Fibroblast of the aortic adventitia (primary cell): Measurements from ENCODE around the gene TBC1D22A. TPM values are rescaled to one million over a fixed set of nuclear protein-coding genes. Genes with fewer than 3 reads are reported as not detected.

Experiments
- DNase-seq: peaks from one replicate; pipeline ENCODE4 v3.0.0-alpha.2; 2010; ENCODE audit warnings: low read depth
- H3K4me3 ChIP-seq: 2 replicates; pipeline ENCODE4 v1.5.1; 2011; ENCODE audit warnings: low read depth, mild to moderate bottlenecking, control low read depth, low read length, moderate library complexity
- total RNA-seq: library from RNA; depleted of rRNA; stranded (reverse); fragments of >200 nt; gene quantifications from 2 replicates; pipeline ENCODE4 v1.2.3, GENCODE V29; 2012; ENCODE audit warnings: low replicate concordance
- TF ChIP-seq, protein P1 (sequence below): IDR thresholded peaks from 2 replicates; pipeline ENCODE4 v1.5.1; 2011; ENCODE audit warnings: mild to moderate bottlenecking, low read length, control low read depth, inconsistent platforms; ENCODE audit not compliant: insufficient read depth

TBC1D22A gene
- total RNA-seq, 1 donor: 13.8 TPM

DNA sequence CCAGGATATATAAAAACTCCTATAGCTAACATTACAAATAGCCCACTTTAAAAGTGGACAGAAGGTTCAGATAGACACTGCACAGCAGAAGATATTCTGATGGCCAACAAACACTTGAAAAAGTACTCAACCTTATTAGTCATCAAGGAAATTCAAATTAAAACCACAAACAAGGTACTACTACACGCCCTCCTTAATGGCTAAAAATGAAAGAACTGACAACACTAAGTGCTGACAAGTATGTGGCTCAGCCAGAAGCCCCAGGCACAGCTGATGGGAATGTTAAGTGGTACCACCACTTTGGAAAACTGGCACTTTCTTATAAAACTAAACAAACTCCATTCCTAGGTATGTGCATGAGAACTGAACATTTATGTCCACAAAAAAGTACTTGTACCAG lies 320.1 kb downstream of the TBC1D22A start:
- no peak for DNase-seq
- TF ChIP-seq, protein P1, sequence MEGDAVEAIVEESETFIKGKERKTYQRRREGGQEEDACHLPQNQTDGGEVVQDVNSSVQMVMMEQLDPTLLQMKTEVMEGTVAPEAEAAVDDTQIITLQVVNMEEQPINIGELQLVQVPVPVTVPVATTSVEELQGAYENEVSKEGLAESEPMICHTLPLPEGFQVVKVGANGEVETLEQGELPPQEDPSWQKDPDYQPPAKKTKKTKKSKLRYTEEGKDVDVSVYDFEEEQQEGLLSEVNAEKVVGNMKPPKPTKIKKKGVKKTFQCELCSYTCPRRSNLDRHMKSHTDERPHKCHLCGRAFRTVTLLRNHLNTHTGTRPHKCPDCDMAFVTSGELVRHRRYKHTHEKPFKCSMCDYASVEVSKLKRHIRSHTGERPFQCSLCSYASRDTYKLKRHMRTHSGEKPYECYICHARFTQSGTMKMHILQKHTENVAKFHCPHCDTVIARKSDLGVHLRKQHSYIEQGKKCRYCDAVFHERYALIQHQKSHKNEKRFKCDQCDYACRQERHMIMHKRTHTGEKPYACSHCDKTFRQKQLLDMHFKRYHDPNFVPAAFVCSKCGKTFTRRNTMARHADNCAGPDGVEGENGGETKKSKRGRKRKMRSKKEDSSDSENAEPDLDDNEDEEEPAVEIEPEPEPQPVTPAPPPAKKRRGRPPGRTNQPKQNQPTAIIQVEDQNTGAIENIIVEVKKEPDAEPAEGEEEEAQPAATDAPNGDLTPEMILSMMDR: no peak

DNA sequence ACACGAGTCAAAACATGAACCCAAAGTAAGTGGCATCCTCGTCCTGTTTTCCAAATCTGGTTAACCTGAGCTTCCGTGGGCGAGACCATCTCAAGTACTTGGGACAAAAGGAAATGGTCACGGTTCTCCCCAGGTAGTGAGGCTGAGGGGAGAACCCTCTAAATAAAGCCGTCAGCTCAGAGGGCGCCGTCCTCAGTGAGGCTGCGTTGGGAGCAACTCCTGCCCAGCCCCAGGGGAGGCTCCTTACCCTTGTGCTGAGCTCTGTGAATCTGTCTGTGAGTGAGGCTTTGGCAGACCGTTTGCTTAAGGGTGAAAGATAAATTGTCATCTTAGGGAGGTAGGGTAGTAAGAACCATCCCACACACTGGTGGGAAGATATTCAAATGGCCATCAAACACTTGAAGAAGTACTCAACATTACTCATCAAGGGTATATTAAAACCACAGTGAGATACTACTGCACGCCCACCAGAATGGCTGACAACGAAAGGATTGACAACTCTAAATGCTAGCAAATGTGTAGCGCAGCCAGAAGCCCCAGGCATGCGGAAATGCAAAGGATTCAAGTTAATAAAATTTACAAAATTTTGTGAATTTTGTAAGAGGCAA lies 321.0 kb downstream of the TBC1D22A start:
- TF ChIP-seq, protein P1: no peak
- no peak for DNase-seq
- H3K4me3 ChIP-seq: no peak overlapping the region

More for the DNA sequence above, 320.1 kb downstream of the TBC1D22A start:
- H3K4me3 ChIP-seq: no peak overlapping the region

DNA sequence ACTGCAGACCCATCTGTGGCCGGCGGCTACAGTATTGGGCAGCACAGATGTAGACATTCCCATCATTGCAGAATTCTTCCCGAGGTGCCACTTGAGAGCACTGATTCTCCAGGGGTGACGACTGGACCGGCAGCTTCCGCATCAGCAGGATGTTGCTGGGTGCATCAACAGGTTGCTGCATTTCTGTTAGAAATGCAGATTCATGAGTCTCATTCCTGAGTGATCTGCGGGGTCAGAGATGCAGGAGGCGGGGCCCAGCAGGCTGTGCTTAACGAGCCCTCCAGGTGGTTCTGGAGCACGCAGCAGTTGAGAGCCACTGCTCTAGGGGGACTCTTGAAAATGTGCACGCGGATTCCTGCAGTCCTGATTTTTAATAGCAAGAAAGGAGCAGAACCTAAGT lies 321.8 kb downstream of the TBC1D22A start:
- TF ChIP-seq, protein P1: no peak
- DNase-seq: no peak
- no peak overlapping the region for H3K4me3 ChIP-seq

DNA sequence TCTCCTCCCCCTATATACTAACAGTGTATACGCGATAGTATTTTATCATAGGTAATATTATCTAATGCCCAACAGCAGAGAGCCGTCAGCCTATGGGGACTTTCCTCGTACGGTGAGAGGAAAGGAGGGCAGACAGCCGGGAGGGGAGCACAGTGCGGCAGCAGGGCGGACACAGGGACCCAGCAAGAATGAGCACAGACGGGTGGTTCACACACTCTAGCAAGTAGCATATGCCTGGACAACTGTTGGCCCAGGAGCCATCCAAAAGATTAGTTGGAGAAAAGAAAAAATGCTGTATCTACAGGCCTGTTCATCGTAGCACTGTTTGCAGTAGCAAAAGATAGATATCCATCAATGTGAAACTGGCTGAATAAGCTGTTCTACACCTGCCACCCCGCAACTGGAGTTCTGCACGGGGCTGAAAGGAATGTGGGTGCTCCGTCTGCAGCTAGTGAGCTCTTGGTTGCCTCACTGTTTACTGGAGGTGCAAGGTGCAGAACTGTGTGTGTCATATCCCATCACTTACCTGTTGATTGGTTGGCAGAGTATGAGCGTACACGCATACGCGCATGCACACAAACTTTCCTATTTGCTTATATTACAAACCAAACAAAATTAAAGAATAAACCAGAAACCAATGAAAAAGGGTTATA lies 324.3 kb downstream of the TBC1D22A start:
- DNase-seq: no peak
- TF ChIP-seq, protein P1: no peak
- no peak overlapping the region for H3K4me3 ChIP-seq

DNA sequence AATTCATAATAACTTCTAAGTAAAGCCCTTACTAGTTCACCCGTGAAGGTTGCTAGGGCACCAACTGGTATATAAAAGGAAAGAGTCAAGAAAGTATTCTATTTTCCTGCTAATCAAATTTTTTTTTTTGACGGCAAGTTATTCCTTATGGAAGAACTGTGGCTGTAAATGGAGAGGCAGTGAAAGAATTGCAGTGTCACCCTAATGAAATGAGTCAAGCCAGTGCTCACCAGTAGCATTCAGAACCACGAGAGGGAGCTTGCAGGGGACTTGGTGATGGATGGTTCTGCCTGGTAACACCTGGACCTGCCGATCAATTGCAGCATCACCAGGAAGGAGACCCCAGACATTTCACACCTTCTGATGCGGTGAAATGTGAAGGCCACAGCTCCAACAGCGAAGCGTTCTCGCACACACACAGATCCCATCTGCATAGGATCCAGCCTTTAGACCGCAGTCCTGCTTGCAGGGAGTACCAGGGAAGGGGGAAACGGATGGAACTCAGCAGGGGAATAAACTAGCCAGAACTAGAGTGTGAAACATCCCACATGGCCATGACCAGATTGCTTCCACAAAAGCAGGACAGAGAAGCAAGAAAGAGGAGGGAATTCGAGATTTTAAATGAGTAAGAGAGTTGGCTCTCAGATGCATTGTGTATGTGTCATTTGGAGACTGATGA lies 326.2 kb downstream of the TBC1D22A start:
- TF ChIP-seq, protein P1: no peak
- DNase-seq: no peak
- no peak overlapping the region for H3K4me3 ChIP-seq

DNA sequence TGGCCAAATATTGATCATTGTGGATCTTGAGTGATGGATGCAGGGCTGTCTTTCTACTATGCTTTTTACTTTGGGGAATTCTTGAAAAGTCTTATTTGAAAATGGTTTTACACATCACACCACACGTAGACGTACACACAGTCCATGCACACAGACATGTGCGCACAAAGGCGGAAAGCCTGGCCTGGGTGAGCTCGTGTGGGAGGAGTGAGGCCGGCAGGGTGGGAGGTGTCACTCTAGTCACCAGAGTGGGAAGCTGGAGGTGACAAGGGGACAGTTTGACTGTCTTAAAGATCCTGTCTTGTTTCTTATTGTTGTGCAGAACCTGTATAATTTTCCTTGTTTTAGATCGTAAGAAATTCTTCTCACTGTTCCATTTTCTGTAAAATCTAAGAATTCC lies 326.9 kb downstream of the TBC1D22A start:
- no peak for DNase-seq
- TF ChIP-seq, protein P1: no peak
- no peak overlapping the region for H3K4me3 ChIP-seq
